H9 (cell line): Measurements from ENCODE around the gene MRGPRF. TPM values are rescaled to one million over a fixed set of nuclear protein-coding genes. Genes with fewer than 3 reads are reported as not detected.

Experiments used
- DNase-seq: peaks from one replicate; pipeline ENCODE4 v3.0.0-alpha.2; 2017
- H2AFZ ChIP-seq: one replicate; pipeline ENCODE4 v1.6.1; 2013; ENCODE audit warnings: mild to moderate bottlenecking, low read length, control low read depth, moderate library complexity
- H2AK5ac ChIP-seq: 2 replicates; pipeline ENCODE4 v1.6.1; 2013; ENCODE audit warnings: low read length, control low read depth, mixed read lengths; ENCODE audit not compliant: insufficient read length
- H2BK120ac ChIP-seq: one replicate; pipeline ENCODE4 v1.6.1; 2013; ENCODE audit warnings: low read depth, mild to moderate bottlenecking, low read length, control low read depth, inconsistent platforms; ENCODE audit not compliant: poor library complexity, severe bottlenecking
- H2BK12ac ChIP-seq: 2 replicates; pipeline ENCODE4 v1.6.1; 2013; ENCODE audit warnings: low read length, control low read depth, mixed read lengths, low read depth; ENCODE audit not compliant: insufficient read length
- H2BK15ac ChIP-seq: 2 replicates; pipeline ENCODE4 v1.6.1; 2013; ENCODE audit warnings: low read depth, low read length, control low read depth
- H2BK20ac ChIP-seq: one replicate; pipeline ENCODE4 v1.6.1; 2013; ENCODE audit warnings: low read depth, mild to moderate bottlenecking, low read length, control low read depth, inconsistent platforms; ENCODE audit not compliant: poor library complexity, severe bottlenecking
- H2BK5ac ChIP-seq: 2 replicates; pipeline ENCODE4 v1.6.1; 2013; ENCODE audit warnings: low read length, control low read depth, mixed read lengths; ENCODE audit not compliant: insufficient read length
- H3K14ac ChIP-seq: 2 replicates; pipeline ENCODE4 v1.6.1; 2013; ENCODE audit warnings: low read length, control low read depth; ENCODE audit not compliant: insufficient read depth
- H3K18ac ChIP-seq: 2 replicates; pipeline ENCODE4 v1.6.1; 2013; ENCODE audit warnings: low read depth, mild to moderate bottlenecking, mixed read lengths, low read length, control low read depth; ENCODE audit not compliant: insufficient read length
- H3K23ac ChIP-seq: 2 replicates; pipeline ENCODE4 v1.6.1; 2013; ENCODE audit warnings: low read length, control low read depth, mixed read lengths, low read depth; ENCODE audit not compliant: insufficient read length
- H3K23me2 ChIP-seq: 2 replicates; pipeline ENCODE4 v1.6.1; 2013; ENCODE audit warnings: low read depth, mild to moderate bottlenecking, mixed read lengths, low read length, control low read depth; ENCODE audit not compliant: insufficient read length, poor library complexity, severe bottlenecking
- H3K27ac ChIP-seq: 2 replicates; pipeline ENCODE4 v1.5.1; 2013; ENCODE audit warnings: low read length, control low read depth, mixed read lengths, low read depth; ENCODE audit not compliant: insufficient read length
- H3K27me3 ChIP-seq: 2 replicates; pipeline ENCODE4 v1.6.1; 2013; ENCODE audit warnings: low read length, control low read depth, inconsistent platforms; ENCODE audit not compliant: insufficient read depth
- H3K4ac ChIP-seq: 2 replicates; pipeline ENCODE4 v1.6.1; 2013; ENCODE audit warnings: low read depth, mild to moderate bottlenecking, control low read depth, inconsistent platforms, low read length, moderate library complexity
- H3K4me1 ChIP-seq: 2 replicates; pipeline ENCODE4 v1.6.1; 2013; ENCODE audit warnings: low read length, control low read depth, inconsistent platforms; ENCODE audit not compliant: insufficient read depth
- H3K4me2 ChIP-seq: 2 replicates; pipeline ENCODE4 v1.6.1; 2013; ENCODE audit warnings: low read length, control low read depth, mixed read lengths; ENCODE audit not compliant: insufficient read length, insufficient read depth
- H3K56ac ChIP-seq: 2 replicates; pipeline ENCODE4 v1.6.1; 2013; ENCODE audit warnings: low read depth, mild to moderate bottlenecking, mixed read lengths, low read length, control low read depth; ENCODE audit not compliant: insufficient read length
- H3K79me1 ChIP-seq: 2 replicates; pipeline ENCODE4 v1.6.1; 2013; ENCODE audit warnings: low read depth, mild to moderate bottlenecking, moderate library complexity, low read length, control low read depth, inconsistent platforms; ENCODE audit not compliant: insufficient read depth, poor library complexity, severe bottlenecking
- H3K79me2 ChIP-seq: 2 replicates; pipeline ENCODE4 v1.6.1; 2013; ENCODE audit warnings: low read length, control low read depth, inconsistent platforms; ENCODE audit not compliant: insufficient read depth
- H3K9ac ChIP-seq: 2 replicates; pipeline ENCODE4 v1.6.1; 2013; ENCODE audit warnings: low read length, control low read depth, mixed read lengths; ENCODE audit not compliant: insufficient read length; ENCODE audit errors: extremely low read depth
- H3K9me3 ChIP-seq: one replicate; pipeline ENCODE4 v1.6.1; 2013; ENCODE audit warnings: low read depth, low read length, inconsistent platforms; ENCODE audit not compliant: control insufficient read depth
- H3T11ph ChIP-seq: one replicate; pipeline ENCODE4 v1.6.1; 2013; ENCODE audit warnings: mild to moderate bottlenecking, low read length, control low read depth, inconsistent platforms
- H4K20me1 ChIP-seq: one replicate; pipeline ENCODE4 v1.6.1; 2013; ENCODE audit not compliant: control insufficient read depth, insufficient read length, insufficient read depth
- H4K5ac ChIP-seq: 2 replicates; pipeline ENCODE4 v1.6.1; 2013; ENCODE audit warnings: low read depth, mild to moderate bottlenecking, mixed read lengths, low read length, control low read depth; ENCODE audit not compliant: insufficient read length
- H4K8ac ChIP-seq: replicated peaks from 2 replicates; pipeline ENCODE4 v1.6.1; 2013; ENCODE audit warnings: low read length, control low read depth, mixed read lengths, low read depth; ENCODE audit not compliant: insufficient read length
- H4K91ac ChIP-seq: 2 replicates; pipeline ENCODE4 v1.6.1; 2013; ENCODE audit warnings: low read depth, mild to moderate bottlenecking, moderate library complexity, mixed read lengths, low read length, control low read depth; ENCODE audit not compliant: insufficient read length
- H3K27ac Mint-ChIP-seq, 3 experiments: 2 replicates in 2 of 3; 3 replicates in 1 of 3; pipeline ENCODE4 v1.8.0; 2020 to 2021; ENCODE audit warnings: mixed read lengths in 3 of 3, mild to moderate bottlenecking in 1 of 3, moderate library complexity in 1 of 3
- H3K27me3 Mint-ChIP-seq: 2 replicates; pipeline ENCODE4 v1.8.0; 2021; ENCODE audit warnings: low read depth, mild to moderate bottlenecking, moderate library complexity, mixed read lengths
- H3K36me3 Mint-ChIP-seq, 3 experiments: 2 replicates in 2 of 3; 3 replicates in 1 of 3; pipeline ENCODE4 v1.8.0; 2020 to 2021; ENCODE audit warnings: low read depth in 3 of 3, mixed read lengths in 3 of 3; ENCODE audit not compliant: insufficient read depth in 1 of 3
- H3K4me1 Mint-ChIP-seq, 2 experiments: 2 replicates each; pipeline ENCODE4 v1.8.0; 2020; ENCODE audit warnings: mixed read lengths in 2 of 2
- H3K4me3 Mint-ChIP-seq, 2 experiments: 2 replicates in 1 of 2; 3 replicates in 1 of 2; pipeline ENCODE4 v1.8.0; 2020 to 2021; ENCODE audit warnings: mild to moderate bottlenecking in 2 of 2, mixed read lengths in 2 of 2, moderate library complexity in 1 of 2
- H3K9me3 Mint-ChIP-seq, 2 experiments: 2 replicates in 1 of 2; 3 replicates in 1 of 2; pipeline ENCODE4 v1.8.0; 2020; ENCODE audit warnings: mild to moderate bottlenecking in 2 of 2, mixed read lengths in 2 of 2, moderate library complexity in 1 of 2
- WGBS: extraction: QIAGEN DNeasy Blood & Tissue Kit; methylation state at CpG from one replicate; pipeline ENCODE4 v1.1.7; 2013; ENCODE audit warnings: missing lambda C conversion rate, low lambda C conversion rate, mixed read lengths; ENCODE audit not compliant: insufficient read length; ENCODE audit errors: extremely low coverage; 5-methylcytosine and 5-hydroxymethylcytosine counted together
- total RNA-seq: library from RNA; stranded (reverse); gene quantifications from 2 replicates; pipeline ENCODE4 v1.2.1, GENCODE V29; 2021
- TF ChIP-seq, protein P1 (sequence below): fragments of 200-600 bp; sonication (generic); conservative IDR thresholded peaks from 3 replicates; pipeline ENCODE4 v1.8.0; 2021; ENCODE audit warnings: antibody characterized with exemption, mild to moderate bottlenecking

The MRGPRF gene
- total RNA-seq, 1 experiment from 2014 or later, result 4.0 TPM

- Histone ChIP-seq H4K5ac (no peak overlapping the region), H3K9ac (no peak overlapping the region), H4K20me1 (no peaks in the 10 kb centered on the region), H2BK120ac (no peak overlapping the region), H3K9me3 (no peaks in the 10 kb centered on the region), H3K18ac (no peak overlapping the region), H3K79me2 (no peaks in the 10 kb centered on the region), H2BK15ac (no peak overlapping the region), H3K27ac (no peak overlapping the region), H2BK20ac (no peak overlapping the region), H2AK5ac (no peak overlapping the region), H2AFZ (no peak overlapping the region), H3K23ac (no peak overlapping the region), H3K27me3 (no peaks in the 10 kb centered on the region), H2BK5ac (no peak overlapping the region), H2BK12ac (no peak overlapping the region), H3K56ac (no peak overlapping the region), H3K4ac (no peak overlapping the region), H4K8ac (no peak overlapping the region), H4K91ac (no peak overlapping the region), H3K23me2 (peaks cover 5% of the 10 kb centered on the region), H3K79me1 (no peaks in the 10 kb centered on the region), H3T11ph (no peak overlapping the region), H3K4me1 (no peaks in the 10 kb centered on the region), H3K14ac (no peak overlapping the region), H3K4me2 (no peak overlapping the region)
- peak; percentile 5 for DNase-seq
- no peak overlapping the region for H3K4me3 Mint-ChIP-seq
- H3K36me3 Mint-ChIP-seq, result peaks cover 0 to 5% (median 0%) of the 10 kb centered on the region in 3 experiments; a peak in 4 of 7 replicates
- TF ChIP-seq, protein P1, sequence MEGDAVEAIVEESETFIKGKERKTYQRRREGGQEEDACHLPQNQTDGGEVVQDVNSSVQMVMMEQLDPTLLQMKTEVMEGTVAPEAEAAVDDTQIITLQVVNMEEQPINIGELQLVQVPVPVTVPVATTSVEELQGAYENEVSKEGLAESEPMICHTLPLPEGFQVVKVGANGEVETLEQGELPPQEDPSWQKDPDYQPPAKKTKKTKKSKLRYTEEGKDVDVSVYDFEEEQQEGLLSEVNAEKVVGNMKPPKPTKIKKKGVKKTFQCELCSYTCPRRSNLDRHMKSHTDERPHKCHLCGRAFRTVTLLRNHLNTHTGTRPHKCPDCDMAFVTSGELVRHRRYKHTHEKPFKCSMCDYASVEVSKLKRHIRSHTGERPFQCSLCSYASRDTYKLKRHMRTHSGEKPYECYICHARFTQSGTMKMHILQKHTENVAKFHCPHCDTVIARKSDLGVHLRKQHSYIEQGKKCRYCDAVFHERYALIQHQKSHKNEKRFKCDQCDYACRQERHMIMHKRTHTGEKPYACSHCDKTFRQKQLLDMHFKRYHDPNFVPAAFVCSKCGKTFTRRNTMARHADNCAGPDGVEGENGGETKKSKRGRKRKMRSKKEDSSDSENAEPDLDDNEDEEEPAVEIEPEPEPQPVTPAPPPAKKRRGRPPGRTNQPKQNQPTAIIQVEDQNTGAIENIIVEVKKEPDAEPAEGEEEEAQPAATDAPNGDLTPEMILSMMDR, result no peak
- H3K9me3 Mint-ChIP-seq, result no peaks in the 10 kb centered on the region
- peaks cover 1% of the 10 kb centered on the region for H3K27me3 Mint-ChIP-seq
- no peak overlapping the region for H3K27ac Mint-ChIP-seq
- WGBS, result no CpG with 5 or more reads among the region's 12 CpGs
- H3K4me1 Mint-ChIP-seq, result peaks cover 20 to 21% of the 10 kb centered on the region in 2 experiments
These were observed 6.2 kb downstream of the MRGPRF start for GRCh38 chr11:69006816-69007215.
